ENCODE measurements around the gene FHL1.
A peak's percentile ranks its signal among the peaks of the same experiment; 100 is the strongest.

FHL1 gene

GRCh38 chrX:136190038-136190713, 42.8 kb downstream of the FHL1 start:
- DNase-seq: no peak

DNA sequence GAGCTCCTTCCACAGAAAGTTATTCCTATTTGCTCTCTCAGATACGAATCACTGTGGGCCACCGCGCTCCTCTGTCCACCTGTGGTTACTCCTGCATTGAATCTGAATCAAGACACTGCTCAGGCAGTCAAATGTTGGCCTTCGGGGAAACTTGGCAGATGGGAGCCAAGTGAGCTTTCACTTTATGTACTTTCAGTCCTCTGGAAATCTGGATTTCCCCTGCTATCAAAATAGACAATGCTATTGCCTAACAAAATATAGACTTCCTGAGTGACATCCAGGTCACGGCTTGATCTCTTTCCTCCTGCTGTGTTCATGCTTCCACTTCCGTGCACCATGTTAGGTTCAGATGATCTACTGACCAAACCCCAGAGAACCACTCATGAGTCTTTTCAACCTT, 43.8 kb downstream of the FHL1 start:
- no peak for DNase-seq

DNA sequence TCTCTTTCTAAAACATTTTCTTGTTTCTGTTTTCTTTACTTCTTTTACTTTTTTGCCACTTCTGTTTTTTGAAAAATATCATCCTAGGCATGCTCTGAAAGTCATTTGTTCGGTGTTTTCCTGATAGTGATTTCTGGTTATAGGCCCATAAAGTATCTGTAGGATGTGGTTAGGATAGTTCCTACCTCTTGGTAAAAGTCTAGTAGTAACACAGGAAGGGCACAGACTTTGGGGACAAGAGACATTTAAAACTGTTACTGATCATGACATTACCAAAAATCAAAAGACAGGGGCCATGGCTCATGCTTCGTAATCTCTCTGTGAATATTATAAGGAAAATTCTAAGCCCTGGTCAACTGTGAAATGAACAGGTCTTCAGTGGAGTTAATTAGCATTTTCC, 44.8 kb downstream of the FHL1 start:
- DNase-seq: no peak

DNA sequence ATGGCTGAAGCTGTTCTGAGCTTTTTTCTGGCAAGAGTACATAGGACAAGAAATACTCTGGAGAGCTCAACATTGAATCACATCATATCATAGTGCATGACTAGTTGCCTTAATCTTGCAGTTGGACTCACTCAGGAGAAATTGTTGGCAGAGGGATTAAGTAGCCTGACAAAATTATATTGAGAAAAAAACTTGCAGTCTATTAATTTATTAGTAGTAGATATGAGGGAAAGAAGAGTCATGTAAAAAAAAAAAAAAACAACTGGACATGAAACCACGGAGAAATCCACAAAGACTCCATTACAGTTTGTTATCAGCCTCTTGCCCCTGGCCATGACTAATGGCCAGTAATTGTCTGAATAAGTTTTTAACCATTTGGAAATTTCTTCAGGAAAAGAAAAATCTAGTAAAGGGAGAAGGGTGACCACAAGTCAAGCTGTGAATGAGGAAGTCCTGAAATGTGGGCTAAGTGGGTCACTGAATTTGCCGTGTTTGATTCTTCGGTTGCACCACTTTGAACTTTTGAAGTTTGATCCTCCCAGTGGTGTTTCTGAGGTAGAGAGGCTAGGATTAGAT, 45.6 kb downstream of the FHL1 start:
- no peak for DNase-seq

DNA sequence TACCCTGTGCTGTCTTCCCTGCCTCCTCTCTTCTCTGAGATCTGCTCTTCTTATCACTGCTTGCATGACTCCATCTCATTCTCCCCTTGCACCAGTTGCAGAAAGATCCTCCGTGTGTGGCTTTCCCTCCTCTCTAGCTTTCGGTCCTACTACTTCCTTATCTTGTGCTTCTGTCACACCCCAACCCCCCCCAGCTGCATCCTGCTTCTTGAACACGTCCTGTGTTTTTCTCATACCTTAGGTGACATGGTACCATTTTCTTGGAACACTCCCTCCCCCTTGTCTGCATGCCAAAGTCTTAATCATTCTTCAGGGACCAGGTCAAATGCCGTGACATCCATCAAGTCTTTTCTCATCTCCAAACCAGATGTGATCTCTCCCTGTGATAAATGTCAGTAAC, 46.4 kb downstream of the FHL1 start:
- DNase-seq: no peak

GRCh38 chrX:136194536-136194935, 47.2 kb downstream of the FHL1 start:
- no peak for DNase-seq

DNA sequence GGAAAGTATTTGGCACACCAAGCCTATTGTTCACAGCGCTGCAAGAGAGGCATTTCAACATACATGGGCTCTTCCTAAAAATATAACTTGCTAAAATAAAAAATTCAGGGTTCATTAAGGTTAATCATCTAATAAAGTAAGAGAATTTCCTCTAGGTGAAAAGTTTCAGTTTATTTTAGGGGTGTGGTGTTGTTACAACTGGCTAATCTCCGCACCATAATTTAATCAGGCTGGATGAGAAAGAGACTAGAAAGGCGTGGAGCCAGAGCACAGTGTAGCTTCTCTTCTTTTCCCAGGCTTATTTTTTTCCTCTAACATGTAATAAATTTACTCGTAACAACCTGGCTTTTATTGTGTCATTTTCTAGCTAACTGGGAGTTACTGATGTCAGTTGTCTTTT, 47.9 kb downstream of the FHL1 start:
- DNase-seq: no peak

DNA sequence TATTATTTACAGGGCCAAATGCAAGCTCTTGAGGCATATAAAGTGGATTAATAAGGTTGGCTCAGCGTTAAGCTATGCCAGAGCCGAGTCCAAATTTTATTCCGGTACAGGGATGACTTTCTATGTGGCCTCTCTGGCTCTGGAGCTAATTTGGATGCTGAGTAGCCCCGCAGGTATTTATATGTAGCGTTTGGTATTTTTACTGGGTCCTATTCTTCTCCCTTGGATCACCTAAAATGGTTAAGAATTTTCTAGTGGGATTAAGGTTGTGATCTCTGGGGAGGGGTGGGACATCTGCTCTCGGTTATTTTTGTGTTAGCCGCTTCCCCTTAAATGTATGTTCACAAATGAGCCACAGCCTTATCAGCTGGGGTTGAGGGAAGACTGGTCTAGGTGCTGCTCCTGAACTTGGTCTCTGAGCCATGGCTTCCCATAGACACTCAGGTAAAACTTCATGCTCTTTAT, 49.4 kb downstream of the FHL1 start:
- no peak for DNase-seq

GRCh38 chrX:136198010-136198409, 50.7 kb downstream of the FHL1 start:
- no peak for DNase-seq

DNA sequence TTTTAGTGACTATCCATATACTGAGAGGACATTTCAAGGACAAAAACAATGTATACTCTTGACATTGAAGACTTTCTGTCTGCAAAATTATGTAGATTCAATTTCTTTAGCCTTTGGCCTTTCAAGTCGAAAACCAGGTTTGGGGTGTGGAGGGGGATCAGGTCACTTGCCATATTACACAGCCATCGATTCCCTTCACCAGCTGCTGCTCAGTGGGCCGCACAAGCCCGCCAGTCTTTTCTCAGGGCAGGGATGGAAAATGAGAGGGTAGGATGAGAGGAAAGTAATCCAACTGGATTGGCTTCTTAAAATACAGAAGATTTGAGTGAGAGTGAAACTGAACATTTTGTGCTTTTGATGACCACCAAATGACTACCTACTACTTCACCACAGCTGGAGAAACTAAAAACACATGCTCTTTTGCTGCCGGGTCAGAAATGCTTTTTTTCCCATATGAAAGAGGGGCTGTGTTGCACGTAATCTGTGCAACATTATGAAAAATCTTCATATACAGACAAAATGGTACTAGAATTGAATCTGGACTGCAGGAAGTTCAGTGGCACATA, 51.4 kb downstream of the FHL1 start:
- no peak for DNase-seq

GRCh38 chrX:136199365-136199764, 52.0 kb downstream of the FHL1 start:
- no peak for DNase-seq

GRCh38 chrX:136200466-136200865, 53.1 kb downstream of the FHL1 start:
- DNase-seq: no peak

DNA sequence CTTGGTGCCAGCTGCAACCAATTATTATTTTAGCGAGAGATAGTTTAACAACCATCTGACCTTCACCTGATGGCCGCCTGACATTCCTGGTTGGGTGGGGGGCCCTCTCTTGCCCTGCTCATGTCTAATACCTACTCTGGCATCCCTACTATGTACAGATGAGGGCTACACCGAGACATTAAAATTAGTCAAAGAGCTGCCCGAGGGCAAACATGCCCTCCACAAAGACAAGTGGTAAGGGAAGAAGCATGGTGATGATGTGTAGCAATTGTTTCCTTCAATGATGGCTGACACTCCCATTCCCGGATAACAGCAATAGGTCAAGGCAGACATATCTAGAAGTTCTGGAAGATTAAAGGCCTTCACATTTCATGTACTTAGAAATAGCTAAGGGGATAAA, 54.3 kb downstream of the FHL1 start:
- DNase-seq: no peak

DNA sequence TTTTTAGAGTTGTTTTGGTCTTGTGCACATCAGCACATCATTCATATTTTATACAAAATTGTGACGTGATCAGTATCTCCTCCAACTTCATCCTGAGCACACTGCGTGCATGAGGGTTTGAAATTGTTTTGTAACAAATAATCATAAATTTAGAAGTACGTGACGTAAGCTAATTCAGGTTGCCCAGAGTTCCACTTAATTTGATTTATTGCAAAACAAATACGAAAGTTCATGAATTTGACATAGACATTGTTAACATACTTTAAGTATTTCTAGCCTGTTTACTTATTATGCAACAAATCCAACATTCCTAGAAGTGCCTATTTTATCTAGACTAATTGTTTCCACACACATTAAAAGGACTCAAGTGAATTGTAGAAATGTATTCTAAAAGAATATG, 55.6 kb downstream of the FHL1 start:
- no peak for DNase-seq

DNA sequence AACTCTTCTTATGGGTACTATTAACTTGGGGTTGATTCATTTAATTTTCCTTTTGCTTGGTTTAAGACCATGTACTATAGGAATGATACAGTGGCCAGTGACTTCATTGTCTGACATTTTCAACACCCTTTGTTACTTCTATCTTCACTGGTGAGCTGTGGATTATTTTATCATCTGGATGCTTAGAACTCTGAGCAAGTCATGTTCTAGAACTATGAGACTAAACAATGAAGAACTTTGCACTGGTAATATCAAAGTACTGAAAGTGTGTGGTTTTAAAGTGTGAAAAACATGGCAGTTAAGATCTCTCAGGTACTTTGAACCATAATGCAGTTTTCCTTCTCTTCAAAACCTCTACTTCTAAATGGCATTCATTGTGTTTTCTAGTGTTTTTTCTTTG, 56.1 kb downstream of the FHL1 start:
- no peak for DNase-seq

- DNase-seq: no peak
Measured at GRCh38 chrX:136203951-136204350, 56.6 kb downstream of the FHL1 start.

- no peak for DNase-seq
Measured at GRCh38 chrX:136204571-136204970, 57.2 kb downstream of the FHL1 start.

- DNase-seq: no peak
Measured at GRCh38 chrX:136205882-136206380, 58.6 kb downstream of the FHL1 start.

GRCh38 chrX:136206916-136207315, 59.6 kb downstream of the FHL1 start:
- DNase-seq: no peak

DNA sequence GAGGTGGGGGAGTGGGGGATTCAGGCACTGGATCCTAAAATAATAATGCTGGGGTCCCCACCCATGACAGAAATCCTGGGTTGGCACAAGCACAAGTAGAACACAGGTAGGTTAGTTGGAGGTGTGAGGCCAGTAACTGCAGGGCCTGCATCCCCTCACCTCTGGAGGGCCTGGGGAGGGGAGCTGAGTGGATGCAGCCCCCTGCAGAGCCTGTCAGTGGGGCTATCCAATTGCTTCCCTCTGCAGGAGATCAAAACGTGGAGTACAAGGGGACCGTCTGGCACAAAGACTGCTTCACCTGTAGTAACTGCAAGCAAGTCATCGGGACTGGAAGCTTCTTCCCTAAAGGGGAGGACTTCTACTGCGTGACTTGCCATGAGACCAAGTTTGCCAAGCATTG, 60.2 kb downstream of the FHL1 start:
- DNase-seq: no peak

DNA sequence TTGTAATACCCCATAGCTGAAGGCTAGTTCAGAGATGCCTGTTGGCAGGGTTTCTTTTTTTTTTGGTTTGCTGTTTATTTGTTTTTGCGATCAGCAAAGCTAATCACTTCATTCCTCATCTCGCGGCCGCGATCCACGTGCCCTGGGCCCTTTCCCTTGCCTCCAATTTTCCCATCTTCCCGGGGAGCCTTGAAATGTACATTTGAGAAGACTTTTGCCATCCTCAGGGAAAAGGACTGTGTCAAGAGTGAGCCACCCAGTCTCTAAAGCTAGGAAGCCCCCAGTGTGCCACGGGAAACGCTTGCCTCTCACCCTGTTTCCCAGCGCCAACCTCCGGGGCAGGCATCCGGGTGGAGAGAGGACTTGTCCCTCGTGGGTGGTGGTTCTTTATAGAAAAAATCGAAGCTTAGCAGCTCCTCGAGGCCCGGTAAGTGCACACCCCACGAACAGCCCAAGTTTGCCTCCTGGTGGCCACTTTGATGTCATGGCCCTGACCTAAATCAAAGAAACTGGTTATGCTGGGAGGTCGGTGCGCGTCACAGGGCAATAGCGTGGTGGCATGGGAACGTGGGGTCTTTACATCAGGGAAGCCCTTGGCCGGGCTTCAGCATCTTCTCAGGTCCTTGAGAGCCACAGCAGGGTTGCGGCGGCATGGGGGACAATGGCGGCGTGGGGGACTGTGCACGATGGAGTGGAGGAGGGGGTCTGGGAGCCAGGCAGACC, 61.8 kb downstream of the FHL1 start:
- peak; percentile 44 for DNase-seq

DNA sequence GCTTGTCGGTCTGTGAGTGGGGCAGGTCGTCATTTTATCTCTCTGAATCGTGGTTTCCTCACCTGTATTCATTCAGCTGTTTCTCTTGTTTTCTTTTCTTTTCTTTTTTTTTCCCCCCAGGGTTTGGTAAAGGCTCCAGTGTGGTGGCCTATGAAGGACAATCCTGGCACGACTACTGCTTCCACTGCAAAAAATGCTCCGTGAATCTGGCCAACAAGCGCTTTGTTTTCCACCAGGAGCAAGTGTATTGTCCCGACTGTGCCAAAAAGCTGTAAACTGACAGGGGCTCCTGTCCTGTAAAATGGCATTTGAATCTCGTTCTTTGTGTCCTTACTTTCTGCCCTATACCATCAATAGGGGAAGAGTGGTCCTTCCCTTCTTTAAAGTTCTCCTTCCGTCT, 62.4 kb downstream of the FHL1 start:
- DNase-seq: no peak

DNA sequence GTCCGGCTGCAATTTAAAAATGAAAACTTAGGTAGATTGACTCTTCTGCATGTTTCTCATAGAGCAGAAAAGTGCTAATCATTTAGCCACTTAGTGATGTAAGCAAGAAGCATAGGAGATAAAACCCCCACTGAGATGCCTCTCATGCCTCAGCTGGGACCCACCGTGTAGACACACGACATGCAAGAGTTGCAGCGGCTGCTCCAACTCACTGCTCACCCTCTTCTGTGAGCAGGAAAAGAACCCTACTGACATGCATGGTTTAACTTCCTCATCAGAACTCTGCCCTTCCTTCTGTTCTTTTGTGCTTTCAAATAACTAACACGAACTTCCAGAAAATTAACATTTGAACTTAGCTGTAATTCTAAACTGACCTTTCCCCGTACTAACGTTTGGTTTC, 62.9 kb downstream of the FHL1 start:
- no peak for DNase-seq

GRCh38 chrX:136210806-136211205, 63.5 kb downstream of the FHL1 start:
- no peak for DNase-seq
